ENCODE results near the gene AKAP3.

The AKAP3 gene

GRCh38 chr12:4604684-4605193, 44.1 kb downstream of the AKAP3 start (continued):
- TF ChIP-seq ZFHX2 (tag by site-specific recombination; conservative IDR thresholded peaks at IDR 0.05) (peak; percentile 55), PRDM10 (tag by site-specific recombination; IDR thresholded peaks at IDR 0.05) (peak; percentile 85), YY2 (tag by site-specific recombination; IDR thresholded peaks at IDR 0.05) (peak; percentile 53; the same call in 1 of the 2 replicates)

GRCh38 chr12:4603946-4604345, 44.9 kb downstream of the AKAP3 start:
- POLR2A ChIA-PET = interaction anchor here (1.7 kb wide), 1 partner anchor 45 kb away, joined by 8 read pairs; the partner anchor contains the start of genes AKAP3 and NDUFA9
- no peaks in the 10 kb centered on the region for H3K9me3 ChIP-seq (ENCODE audit: control insufficient read depth, insufficient read depth, low read depth, low read length)
- no peak overlapping the region for H3K27ac ChIP-seq (ENCODE audit: extremely low read depth, low read depth, low read length)
- peaks cover 0 to 3% of the 10 kb centered on the region in 2 experiments; a peak in 1 of 3 replicates for H3K36me3 ChIP-seq (ENCODE audit: control insufficient read depth in 2 of 2, insufficient read depth in 1 of 2, low read length in 2 of 2)
- H3K4me3 ChIP-seq (ENCODE audit: low read depth, low read length) = no peak overlapping the region
- CTCF ChIA-PET = interaction anchor here (0.6 to 2.0 kb wide), 8 partner anchors 9 to 333 kb away, joined by 3 to 18 read pairs (median 5); no protein-coding TSS in a partner anchor
- H3K4me1 ChIP-seq (ENCODE audit: control insufficient read depth, insufficient read depth, low read length) = no peaks in the 10 kb centered on the region
- no peak for TF ChIP-seq KLF1 (tag by site-specific recombination; IDR thresholded peaks at IDR 0.05)
- TF ChIP-seq SP2 (tag by site-specific recombination; IDR thresholded peaks at IDR 0.05) = no peak
- no peak for TF ChIP-seq ZFP37 (tag by site-specific recombination; IDR thresholded peaks at IDR 0.05)
- TF ChIP-seq IKZF3 (tag by site-specific recombination; IDR thresholded peaks at IDR 0.05) = no peak
- TF ChIP-seq SP7 (tag by site-specific recombination; IDR thresholded peaks at IDR 0.05) = no peak
- TF ChIP-seq ZNF645 (tag by site-specific recombination; IDR thresholded peaks at IDR 0.05) = no peak
- TF ChIP-seq MEIS1 (CRISPR knock-in tag; IDR thresholded peaks at IDR 0.05; ENCODE audit: borderline replicate concordance) = no peak
- no peak for TF ChIP-seq ZNF23 (tag by site-specific recombination; IDR thresholded peaks at IDR 0.05; ENCODE audit: borderline replicate concordance)
- no peak for TF ChIP-seq ZBTB6 (tag by site-specific recombination; IDR thresholded peaks at IDR 0.05)
- TF ChIP-seq ZNF707 (tag by site-specific recombination; IDR thresholded peaks at IDR 0.05) = no peak
- no peak for TF ChIP-seq ZNF530 (tag by site-specific recombination; IDR thresholded peaks at IDR 0.05; ENCODE audit: low read depth)
- no peak for TF ChIP-seq ZNF10 (tag by site-specific recombination; IDR thresholded peaks at IDR 0.05)
- no peak for TF ChIP-seq ZFP69B (tag by site-specific recombination; IDR thresholded peaks at IDR 0.05)
- TF ChIP-seq ZNF184 (tag by site-specific recombination; IDR thresholded peaks at IDR 0.05) = no peak
- no peak for TF ChIP-seq ZNF488 (tag by site-specific recombination; IDR thresholded peaks at IDR 0.05)
- no peak for TF ChIP-seq ZNF148 (tag by site-specific recombination; IDR thresholded peaks at IDR 0.05; ENCODE audit: borderline replicate concordance)
- no peak for TF ChIP-seq ZNF48 (tag by site-specific recombination; IDR thresholded peaks at IDR 0.05)
